HG02610 (cell line): Measurements from ENCODE around the gene BTBD2.
"Not testable (repeated sequence)": the region's sequence is repeated elsewhere in the genome, so short reads cannot be mapped to it uniquely, and the experiment has no call there.

ENCODE experiments used
- ATAC-seq: cut with Tn5 transposase; IDR thresholded peaks from one replicate; pipeline ENCODE4 v1.9.1; 2021; ENCODE audit warnings: mild to moderate bottlenecking, moderate library complexity; ENCODE audit not compliant: unreplicated experiment

BTBD2 gene

DNA sequence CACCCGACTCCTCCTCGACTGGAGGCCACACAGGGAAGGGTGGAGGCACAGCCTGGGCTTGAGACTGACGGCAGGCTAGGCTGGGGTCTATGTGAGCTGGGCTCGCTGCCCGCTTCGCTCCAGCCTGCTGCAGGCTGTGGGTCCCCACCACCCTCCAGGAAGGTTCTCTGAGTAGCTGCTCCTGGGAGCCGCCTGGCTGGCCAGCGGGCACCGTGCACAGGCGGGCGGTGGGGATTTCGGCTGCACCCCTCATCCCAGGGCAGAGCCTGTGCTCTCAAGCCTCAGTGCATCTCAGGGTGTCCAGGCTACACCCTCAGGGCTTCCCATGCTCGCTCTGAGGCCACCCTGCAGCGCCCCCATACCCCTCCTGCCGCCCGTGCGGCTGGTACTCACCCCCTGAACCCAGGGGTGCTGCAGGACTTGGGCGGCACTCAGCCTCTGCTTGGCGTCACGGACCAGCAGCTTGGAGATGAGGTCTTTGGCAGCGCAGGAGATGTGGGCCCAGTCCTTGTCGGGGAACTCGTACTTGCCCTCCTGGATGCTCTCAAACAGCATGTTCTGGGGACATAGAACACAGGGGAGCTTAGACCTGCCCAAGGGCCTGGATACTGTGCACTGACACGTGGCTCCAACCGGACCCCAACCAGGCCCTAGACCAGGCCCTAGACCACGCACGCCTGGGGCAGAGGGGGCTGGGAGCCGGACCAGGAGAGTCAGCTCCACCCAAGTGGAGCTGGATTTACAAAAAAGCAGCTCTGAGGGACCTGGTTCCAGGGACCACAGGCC is 25.3 kb upstream of the BTBD2 start:
- ATAC-seq, result no peak

DNA sequence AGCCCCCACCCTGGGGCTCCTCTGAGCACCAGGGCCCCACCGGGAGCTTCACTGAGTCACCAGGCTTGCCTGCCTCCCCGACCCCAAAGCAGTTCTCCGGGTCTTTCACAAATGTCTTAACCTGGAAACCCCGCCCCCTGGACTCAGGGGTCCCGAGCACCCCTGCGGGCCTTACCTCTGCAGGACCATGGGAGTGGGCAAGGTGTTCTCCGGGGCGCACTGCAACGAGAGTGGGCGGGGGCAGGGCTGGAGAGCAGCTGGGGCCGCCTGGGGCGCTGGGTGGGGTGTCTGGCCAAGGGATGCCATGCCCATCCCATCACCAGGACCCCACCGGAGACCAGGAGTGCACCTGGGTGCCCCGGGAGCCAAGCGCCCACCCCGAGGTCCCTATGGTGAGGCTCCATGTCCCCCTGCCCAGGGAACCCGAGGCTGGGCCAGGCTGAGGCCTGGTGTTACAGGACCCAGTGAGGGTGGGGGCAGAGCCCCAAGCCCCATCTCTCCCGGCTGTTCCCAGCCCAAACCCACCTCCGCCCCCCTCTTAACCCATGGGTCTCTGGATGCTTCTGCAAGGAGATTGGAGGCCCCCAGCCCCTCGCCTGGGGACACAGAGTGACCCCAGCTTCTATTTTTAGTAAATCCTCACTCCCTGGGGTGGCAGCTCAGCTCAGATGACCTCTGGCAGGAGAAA is 24.6 kb upstream of the BTBD2 start:
- no peak for ATAC-seq

DNA sequence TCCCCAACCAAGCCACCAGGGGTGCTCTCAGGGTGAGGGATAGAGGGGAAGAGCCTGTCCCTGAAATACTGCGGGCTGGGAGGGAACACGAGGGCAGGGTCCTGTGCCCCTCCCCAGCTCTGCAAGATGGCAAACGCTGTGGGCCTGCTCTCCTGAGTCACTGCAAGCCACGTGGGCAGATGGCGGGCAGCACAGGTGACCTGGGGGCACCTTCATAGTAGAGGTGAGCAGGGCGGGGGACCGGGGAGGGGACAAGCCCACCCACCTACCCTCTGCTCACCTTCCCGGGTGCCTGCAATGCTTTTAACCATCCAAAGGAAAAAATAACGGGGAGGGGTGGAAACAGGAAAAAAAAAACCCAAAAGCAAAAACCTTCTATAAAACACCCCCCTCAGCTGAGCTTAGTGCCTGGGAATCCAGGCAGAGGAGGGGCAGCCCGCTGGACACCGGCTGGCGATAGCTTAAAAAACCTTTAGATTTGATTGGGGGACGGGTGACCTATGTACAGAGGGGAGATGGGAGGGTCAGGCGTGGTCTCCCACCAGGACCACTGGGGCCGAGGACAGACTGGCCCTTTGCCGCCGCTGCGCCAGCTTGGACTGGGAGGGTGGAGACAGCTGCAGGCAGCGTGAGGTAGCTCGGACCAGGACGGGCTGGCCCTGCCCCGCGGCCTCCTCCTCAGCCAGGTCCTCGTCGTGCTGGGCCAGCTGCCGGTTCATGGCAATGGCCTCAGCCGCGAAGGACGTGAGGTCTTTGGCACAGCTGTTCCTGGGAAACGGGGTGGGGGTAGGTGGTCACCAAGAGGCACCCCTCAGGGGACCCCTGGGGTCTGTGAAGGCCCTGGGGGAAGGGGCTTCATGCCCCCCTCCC is 23.8 kb upstream of the BTBD2 start:
- no peak for ATAC-seq

DNA sequence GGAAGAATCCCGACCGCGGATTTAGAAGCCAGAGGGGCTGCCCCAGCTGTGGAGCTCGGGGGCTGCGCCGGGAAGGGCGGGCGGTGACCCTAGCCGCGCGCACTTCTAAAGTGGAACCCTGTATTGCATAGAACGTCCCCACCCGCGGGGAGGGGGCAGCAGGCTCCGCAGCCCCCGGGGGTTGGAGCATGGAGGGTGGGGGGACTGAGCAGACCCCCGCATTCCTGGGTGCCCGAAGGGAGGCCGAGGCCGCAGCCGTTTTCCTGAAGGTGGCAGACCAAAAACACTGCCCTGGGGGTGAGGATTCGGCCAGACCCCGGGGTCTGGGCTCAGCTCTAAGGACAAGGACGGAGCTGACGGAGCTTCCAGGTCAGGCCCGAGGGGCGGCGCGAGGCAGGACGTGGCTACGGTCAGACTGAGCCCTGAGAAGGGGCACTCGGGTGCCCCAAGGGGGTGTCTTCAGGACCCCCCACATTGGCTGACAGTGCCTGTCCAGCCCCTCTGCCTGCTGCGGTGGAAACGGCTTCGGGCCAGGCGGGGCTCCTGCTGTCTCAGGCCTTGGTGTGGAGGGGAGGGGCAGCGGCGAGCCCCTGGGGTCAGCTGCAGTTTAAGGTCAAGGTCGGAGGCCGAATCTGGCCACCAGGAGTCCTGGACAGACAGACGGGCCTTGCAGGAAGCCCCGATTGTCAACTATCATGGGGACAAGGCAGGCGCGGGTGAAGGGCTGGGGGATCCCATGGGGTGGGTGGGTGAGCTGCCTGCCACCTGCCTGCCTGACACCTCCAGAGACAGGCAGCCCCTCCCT is 23.0 kb upstream of the BTBD2 start:
- no peak for ATAC-seq

DNA sequence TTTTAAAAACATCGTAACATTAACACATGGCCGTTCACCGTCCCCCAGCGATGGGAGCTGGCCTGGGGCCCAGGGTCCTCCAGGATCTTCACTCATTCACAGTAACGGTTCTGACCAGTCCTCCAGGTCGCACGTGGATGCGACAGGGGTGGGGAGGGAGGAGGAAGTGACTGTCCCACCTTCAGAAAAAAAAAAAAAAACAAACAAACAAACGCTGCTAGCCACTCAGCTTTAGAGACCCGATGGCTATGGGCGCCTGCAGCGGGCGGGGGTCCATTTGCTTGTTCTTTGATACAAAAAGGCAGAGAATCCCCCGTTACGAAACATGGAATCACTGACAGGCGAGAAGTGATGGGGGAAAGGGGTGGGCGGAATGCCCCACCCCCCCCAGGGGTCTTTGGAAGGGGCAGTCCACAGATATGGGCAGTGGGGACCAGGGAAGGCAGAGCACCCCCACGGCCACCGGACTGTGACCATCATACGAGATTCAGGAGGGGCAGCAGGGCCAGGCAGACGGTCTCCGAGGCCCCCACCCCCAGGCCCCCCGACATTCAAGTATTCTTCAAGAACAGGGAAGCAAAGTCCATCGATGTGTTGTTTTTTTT is 22.2 kb upstream of the BTBD2 start:
- no peak for ATAC-seq

DNA sequence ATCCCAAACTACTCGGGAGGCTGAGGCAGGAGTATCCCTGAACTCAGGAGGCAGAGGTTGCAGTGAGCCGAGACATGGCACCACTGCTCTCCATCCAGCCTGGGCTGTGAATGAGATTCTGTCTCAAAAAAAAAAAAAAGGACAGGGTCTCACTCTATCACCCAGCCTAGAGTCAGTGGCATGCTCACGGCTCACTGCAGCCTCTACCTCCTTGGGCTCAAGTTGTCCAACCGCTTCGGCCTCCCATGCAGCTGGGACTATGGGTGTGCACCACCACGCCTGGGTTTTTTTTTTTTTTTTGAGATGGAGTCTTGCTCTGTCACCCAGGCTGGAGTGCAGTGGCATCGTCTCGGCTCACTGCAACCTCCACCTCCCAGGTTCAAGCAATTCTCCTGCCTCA is 20.9 kb upstream of the BTBD2 start:
- no peak for ATAC-seq

DNA sequence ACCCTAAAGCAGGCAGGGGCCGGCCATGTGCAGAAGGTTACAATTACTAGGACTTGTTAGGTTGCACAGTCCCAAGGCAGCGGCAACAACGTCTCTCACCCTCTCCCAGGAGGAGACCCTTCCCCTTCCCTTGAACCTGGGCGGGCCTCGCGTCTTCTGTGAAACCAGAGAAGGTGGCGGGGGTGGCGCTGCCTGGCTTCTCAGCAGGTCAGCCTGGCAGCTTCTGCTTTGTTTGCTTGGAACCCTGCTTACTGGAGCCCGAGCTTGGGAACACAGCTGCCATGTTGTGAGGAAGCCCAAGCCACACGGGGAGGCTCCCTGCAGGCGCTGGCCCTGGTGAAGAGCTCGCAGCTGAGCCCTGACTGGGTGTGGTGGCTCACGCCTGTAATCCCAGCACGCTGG is 20.1 kb upstream of the BTBD2 start:
- no peak for ATAC-seq

DNA sequence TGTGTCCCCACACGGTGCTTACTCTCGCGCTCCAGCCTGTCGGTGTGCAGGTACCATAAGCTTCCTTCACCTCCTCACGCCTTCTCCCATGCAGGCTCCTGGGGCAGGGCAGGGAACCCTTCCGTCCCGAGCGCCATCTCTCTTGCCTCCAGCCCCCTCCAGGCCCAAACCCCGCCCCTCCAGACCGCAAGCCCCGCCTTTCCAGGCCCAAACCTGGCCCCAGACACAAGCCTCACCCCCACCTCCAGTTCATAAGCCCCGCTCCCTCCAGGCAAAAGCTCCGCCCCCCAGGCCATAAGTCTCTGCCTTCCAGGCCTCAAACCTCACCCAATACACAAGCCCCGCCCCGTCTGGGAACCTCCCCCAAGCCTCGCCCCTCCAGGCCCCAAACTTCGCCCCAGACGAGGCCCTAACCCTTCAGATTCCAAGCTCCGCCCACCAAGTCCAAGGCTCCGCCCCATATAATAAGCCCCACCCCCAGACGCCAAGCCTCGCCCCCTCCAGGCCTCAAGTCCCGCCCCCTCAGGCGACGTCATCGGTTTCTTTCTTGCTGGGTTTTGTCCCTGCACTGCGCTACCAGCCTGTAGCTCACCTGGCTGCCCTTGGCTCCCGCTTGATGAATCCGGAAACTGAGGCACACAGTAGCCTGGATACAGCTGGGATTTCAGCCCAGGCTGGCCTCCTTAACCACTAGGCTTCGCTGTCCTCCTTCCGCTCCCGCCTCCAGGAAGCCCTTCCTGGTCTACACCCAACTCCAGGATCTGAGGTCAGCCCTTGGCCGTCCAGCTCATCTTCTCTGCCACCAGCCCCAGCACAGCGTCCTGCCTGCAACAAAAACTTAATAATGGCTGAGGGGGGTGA is 19.4 kb upstream of the BTBD2 start:
- ATAC-seq, result no peak

DNA sequence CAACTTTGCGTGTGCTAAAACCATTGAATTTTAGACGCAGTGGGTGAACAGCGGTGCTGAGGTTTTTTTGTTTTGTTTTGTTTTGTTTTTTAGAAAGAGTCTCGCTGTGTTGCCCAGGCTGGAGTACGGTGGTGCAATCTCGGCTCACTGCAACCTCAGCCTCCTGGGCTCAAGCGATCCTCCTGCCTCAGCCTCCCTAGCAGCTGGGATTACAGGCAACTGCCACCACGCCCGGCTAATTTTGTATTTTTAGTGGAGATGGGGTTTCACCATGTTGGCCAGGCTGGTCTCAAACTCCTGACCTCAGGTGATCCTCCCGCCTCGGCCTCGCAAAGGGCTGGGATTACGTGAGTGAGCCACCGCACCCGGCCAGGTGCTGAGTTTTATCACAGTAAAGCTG is 18.7 kb upstream of the BTBD2 start:
- ATAC-seq, result not testable (repeated sequence)

DNA sequence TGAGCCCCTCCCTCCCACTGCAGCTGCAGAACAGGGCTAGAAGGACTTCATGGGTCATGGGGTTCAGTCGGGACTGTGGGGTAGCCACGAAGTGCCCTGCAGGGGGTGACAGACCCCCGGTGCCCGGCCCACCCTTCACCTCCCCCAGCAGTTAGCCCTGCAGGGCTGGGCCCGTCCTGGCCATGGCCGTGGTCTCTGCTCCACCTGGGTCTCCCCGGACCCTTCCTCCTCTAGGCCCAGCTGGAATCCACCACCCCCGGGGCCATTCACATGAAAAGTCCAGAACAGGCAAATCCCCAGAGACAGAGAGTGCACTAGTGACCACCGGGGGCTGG is 18.3 kb upstream of the BTBD2 start:
- ATAC-seq, result no peak

DNA sequence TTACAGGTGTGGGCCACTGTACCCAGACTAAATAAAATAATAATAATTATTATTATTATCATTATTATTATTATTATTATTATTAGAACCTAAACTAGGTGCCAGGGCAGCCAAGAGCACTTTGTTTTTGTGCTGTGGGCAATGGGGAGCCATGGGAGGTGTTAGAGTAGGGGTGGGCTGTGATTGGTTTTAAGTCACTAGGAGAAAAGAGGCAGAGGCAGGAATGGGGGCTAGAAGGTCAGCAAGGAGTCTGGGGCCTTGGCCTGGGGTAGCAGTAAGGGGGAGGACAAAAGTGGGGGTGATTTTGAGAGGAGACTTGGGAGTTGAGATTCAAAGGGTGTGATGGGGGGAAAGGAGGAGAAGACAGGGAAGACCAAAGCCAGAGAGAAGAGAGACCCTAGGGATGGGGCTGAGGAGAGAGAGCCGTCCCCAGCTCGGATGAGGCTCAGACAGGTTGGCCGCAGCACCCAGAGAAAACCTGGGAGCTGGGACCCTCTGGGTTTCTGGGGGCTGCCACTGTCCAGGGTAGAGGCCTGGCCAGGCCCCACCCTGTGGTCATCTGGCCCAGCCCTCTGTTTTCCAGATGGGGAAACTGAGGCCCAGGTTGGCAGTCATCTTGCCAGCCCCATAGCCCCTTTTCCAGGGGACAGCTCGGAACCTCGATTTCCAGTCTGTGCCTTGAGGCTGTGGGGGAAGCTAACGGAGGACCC is 17.8 kb upstream of the BTBD2 start:
- no peak for ATAC-seq

DNA sequence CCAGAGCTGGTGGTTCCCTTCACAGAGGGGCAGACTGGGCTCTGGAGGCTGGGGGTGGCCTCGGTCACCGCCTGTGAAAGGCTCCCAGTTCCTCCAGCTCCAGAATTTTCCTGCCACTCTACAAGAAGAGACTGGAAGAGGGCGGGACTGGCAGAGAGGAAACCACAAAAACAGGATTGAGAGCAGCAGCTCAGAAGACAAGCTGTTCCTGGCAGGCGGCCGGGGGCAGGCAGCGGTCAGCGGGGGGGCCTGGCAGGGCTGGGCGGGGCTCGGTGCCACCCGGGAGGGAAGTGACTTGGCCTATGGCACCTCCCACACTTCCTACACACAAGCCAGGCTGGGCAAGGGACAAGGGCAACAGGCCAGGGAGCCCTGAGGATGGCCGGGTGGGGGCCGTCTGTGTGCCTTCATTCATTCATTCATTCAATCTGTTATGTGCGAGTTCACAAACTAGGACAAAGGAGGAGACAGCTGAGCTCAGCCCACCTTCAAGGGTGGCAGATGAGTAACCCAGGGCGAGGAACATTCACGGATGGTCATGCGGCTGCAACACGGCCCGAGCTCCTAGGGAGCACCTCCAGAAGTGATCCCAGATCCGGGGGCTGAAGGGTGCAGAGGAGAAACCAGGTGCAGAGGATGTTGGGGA is 16.9 kb upstream of the BTBD2 start:
- no peak for ATAC-seq

DNA sequence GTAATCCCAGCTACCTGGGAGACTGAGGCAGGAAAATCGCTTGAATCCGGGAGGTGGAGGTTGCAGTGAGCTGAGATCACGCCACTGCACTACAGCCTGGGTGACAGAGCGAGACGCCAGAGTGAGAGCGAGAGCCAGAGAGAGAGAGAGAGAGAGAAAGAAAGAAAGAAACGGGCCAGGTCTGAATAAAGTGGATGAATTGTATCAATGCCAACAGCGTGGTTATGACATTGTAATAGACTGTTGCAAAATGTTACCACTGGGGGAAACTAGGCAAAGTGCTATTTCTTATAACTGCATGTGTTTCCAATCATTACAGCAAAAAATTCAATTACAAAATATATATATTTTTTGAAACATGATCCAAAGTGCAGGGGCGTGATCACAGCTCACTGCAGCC is 11.8 kb upstream of the BTBD2 start:
- ATAC-seq, result no peak

DNA sequence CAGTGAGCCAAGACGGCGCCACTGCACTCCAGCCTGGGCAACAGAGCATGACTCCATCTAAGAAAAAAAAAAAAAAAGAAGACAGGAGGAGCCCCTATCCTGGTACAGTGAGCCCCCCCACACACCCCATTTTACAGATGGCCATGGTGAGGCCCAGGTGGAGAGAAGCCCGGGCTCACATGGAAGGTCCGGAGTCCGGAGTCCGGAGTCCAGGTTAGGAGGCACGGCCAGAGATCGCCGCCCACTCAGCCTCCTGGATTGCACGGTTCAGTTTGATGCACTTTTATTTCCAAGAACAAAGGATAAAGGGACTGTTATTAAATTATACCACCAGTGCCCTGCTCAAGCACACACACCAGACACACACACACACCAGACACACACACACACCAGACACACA is 11.3 kb upstream of the BTBD2 start:
- ATAC-seq, result no peak

DNA sequence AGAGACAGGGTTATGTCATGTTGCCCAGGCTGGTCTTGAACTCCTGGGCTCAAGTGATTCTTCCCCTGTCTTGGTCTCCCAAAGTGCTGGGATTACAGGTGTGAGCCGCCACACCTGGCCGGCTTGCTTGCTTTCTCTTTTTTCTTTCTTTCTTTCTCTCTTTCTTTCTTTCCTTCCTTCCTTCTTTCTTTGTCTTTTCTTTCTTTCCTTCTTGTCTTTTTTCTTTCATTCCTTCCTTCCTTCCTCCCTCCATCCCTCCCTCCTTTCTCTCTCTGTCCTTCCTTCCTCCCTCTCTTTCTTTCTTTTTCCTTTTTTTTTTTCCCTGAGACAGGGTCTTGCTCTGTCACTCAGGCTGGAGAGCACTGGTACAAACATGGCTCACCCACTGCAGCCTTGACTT is 6.8 kb upstream of the BTBD2 start:
- ATAC-seq, result no peak

DNA sequence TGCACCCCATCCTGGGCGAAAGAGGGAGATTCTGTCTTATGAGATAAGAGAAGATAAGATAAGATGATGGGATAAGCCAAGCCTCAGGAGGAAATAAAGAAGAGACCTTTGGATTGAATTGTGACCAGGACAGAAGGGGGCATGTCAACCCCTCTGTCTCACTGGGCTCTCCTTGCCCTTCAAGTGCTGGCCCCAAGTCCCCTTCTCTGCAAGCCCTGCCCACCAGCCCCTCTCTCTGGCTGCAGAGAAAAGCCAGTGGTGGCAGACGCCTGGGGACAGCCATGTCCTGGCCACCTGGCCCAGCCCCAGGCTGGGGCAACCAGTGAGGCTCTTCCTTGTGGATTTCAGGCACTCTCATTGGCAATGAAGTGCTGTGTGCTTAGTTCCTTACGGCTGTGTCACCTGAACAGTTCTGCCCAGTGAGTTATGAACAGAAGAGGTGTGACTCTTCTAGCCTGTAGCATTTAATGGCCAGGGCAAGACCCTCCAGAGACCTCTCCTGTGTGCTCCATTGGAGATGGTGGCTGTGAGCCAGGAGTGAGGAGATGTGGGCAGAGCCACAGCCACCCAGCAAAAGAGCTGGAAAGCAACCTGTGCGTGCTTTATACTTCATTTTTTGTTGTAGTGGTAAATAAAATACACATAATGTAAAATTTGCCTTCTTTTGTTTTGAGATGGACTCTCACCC is 6.1 kb upstream of the BTBD2 start:
- no peak for ATAC-seq

DNA sequence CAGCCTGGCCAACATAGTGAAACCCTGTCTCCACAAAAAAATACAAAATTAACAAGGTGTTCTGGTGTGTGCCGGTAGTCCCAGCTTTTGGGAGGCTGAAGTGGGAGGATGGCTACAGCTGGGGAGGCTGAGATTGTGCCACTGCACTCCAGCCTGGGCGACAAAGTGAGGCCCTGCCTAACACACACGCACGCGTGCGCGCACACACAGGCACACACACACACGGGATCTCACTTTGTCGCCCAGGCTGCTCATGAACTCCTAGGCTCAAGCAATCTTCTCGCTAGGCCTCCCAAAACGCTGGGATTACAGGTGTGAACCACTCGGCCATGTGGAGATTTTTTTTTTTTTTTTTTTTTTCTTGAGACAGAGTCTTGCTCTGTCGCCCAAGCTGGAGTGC is 3.2 kb upstream of the BTBD2 start:
- no peak for ATAC-seq
